H9 (cell line): Measurements from ENCODE around the gene FADS2. TPM values are rescaled to one million over a fixed set of nuclear protein-coding genes. Genes with fewer than 3 reads are reported as not detected.

Experiments
- DNase-seq: peaks from one replicate; pipeline ENCODE4 v3.0.0-alpha.2; 2017
- H2AFZ ChIP-seq: one replicate; pipeline ENCODE4 v1.6.1; 2013; ENCODE audit warnings: mild to moderate bottlenecking, low read length, control low read depth, moderate library complexity
- H2AK5ac ChIP-seq: 2 replicates; pipeline ENCODE4 v1.6.1; 2013; ENCODE audit warnings: low read length, control low read depth, mixed read lengths; ENCODE audit not compliant: insufficient read length
- H2BK120ac ChIP-seq: one replicate; pipeline ENCODE4 v1.6.1; 2013; ENCODE audit warnings: low read depth, mild to moderate bottlenecking, low read length, control low read depth, inconsistent platforms; ENCODE audit not compliant: poor library complexity, severe bottlenecking
- H2BK12ac ChIP-seq: 2 replicates; pipeline ENCODE4 v1.6.1; 2013; ENCODE audit warnings: low read length, control low read depth, mixed read lengths, low read depth; ENCODE audit not compliant: insufficient read length
- H2BK15ac ChIP-seq: 2 replicates; pipeline ENCODE4 v1.6.1; 2013; ENCODE audit warnings: low read depth, low read length, control low read depth
- H2BK20ac ChIP-seq: one replicate; pipeline ENCODE4 v1.6.1; 2013; ENCODE audit warnings: low read depth, mild to moderate bottlenecking, low read length, control low read depth, inconsistent platforms; ENCODE audit not compliant: poor library complexity, severe bottlenecking
- H2BK5ac ChIP-seq: 2 replicates; pipeline ENCODE4 v1.6.1; 2013; ENCODE audit warnings: low read length, control low read depth, mixed read lengths; ENCODE audit not compliant: insufficient read length
- H3K14ac ChIP-seq: 2 replicates; pipeline ENCODE4 v1.6.1; 2013; ENCODE audit warnings: low read length, control low read depth; ENCODE audit not compliant: insufficient read depth
- H3K18ac ChIP-seq: 2 replicates; pipeline ENCODE4 v1.6.1; 2013; ENCODE audit warnings: low read depth, mild to moderate bottlenecking, mixed read lengths, low read length, control low read depth; ENCODE audit not compliant: insufficient read length
- H3K23ac ChIP-seq: 2 replicates; pipeline ENCODE4 v1.6.1; 2013; ENCODE audit warnings: low read length, control low read depth, mixed read lengths, low read depth; ENCODE audit not compliant: insufficient read length
- H3K23me2 ChIP-seq: 2 replicates; pipeline ENCODE4 v1.6.1; 2013; ENCODE audit warnings: low read depth, mild to moderate bottlenecking, mixed read lengths, low read length, control low read depth; ENCODE audit not compliant: insufficient read length, poor library complexity, severe bottlenecking
- H3K27ac ChIP-seq: 2 replicates; pipeline ENCODE4 v1.5.1; 2013; ENCODE audit warnings: low read length, control low read depth, mixed read lengths, low read depth; ENCODE audit not compliant: insufficient read length
- H3K27me3 ChIP-seq: 2 replicates; pipeline ENCODE4 v1.6.1; 2013; ENCODE audit warnings: low read length, control low read depth, inconsistent platforms; ENCODE audit not compliant: insufficient read depth
- H3K4ac ChIP-seq: 2 replicates; pipeline ENCODE4 v1.6.1; 2013; ENCODE audit warnings: low read depth, mild to moderate bottlenecking, control low read depth, inconsistent platforms, low read length, moderate library complexity
- H3K4me1 ChIP-seq: 2 replicates; pipeline ENCODE4 v1.6.1; 2013; ENCODE audit warnings: low read length, control low read depth, inconsistent platforms; ENCODE audit not compliant: insufficient read depth
- H3K4me2 ChIP-seq: 2 replicates; pipeline ENCODE4 v1.6.1; 2013; ENCODE audit warnings: low read length, control low read depth, mixed read lengths; ENCODE audit not compliant: insufficient read length, insufficient read depth
- H3K56ac ChIP-seq: 2 replicates; pipeline ENCODE4 v1.6.1; 2013; ENCODE audit warnings: low read depth, mild to moderate bottlenecking, mixed read lengths, low read length, control low read depth; ENCODE audit not compliant: insufficient read length
- H3K79me1 ChIP-seq: 2 replicates; pipeline ENCODE4 v1.6.1; 2013; ENCODE audit warnings: low read depth, mild to moderate bottlenecking, moderate library complexity, low read length, control low read depth, inconsistent platforms; ENCODE audit not compliant: insufficient read depth, poor library complexity, severe bottlenecking
- H3K79me2 ChIP-seq: 2 replicates; pipeline ENCODE4 v1.6.1; 2013; ENCODE audit warnings: low read length, control low read depth, inconsistent platforms; ENCODE audit not compliant: insufficient read depth
- H3K9ac ChIP-seq: 2 replicates; pipeline ENCODE4 v1.6.1; 2013; ENCODE audit warnings: low read length, control low read depth, mixed read lengths; ENCODE audit not compliant: insufficient read length; ENCODE audit errors: extremely low read depth
- H3K9me3 ChIP-seq: one replicate; pipeline ENCODE4 v1.6.1; 2013; ENCODE audit warnings: low read depth, low read length, inconsistent platforms; ENCODE audit not compliant: control insufficient read depth
- H3T11ph ChIP-seq: one replicate; pipeline ENCODE4 v1.6.1; 2013; ENCODE audit warnings: mild to moderate bottlenecking, low read length, control low read depth, inconsistent platforms
- H4K20me1 ChIP-seq: one replicate; pipeline ENCODE4 v1.6.1; 2013; ENCODE audit not compliant: control insufficient read depth, insufficient read length, insufficient read depth
- H4K5ac ChIP-seq: 2 replicates; pipeline ENCODE4 v1.6.1; 2013; ENCODE audit warnings: low read depth, mild to moderate bottlenecking, mixed read lengths, low read length, control low read depth; ENCODE audit not compliant: insufficient read length
- H4K8ac ChIP-seq: replicated peaks from 2 replicates; pipeline ENCODE4 v1.6.1; 2013; ENCODE audit warnings: low read length, control low read depth, mixed read lengths, low read depth; ENCODE audit not compliant: insufficient read length
- H4K91ac ChIP-seq: 2 replicates; pipeline ENCODE4 v1.6.1; 2013; ENCODE audit warnings: low read depth, mild to moderate bottlenecking, moderate library complexity, mixed read lengths, low read length, control low read depth; ENCODE audit not compliant: insufficient read length
- H3K27ac Mint-ChIP-seq, 3 experiments: 2 replicates in 2 of 3; 3 replicates in 1 of 3; pipeline ENCODE4 v1.8.0; 2020 to 2021; ENCODE audit warnings: mixed read lengths in 3 of 3, mild to moderate bottlenecking in 1 of 3, moderate library complexity in 1 of 3
- H3K27me3 Mint-ChIP-seq: 2 replicates; pipeline ENCODE4 v1.8.0; 2021; ENCODE audit warnings: low read depth, mild to moderate bottlenecking, moderate library complexity, mixed read lengths
- H3K36me3 Mint-ChIP-seq, 3 experiments: 2 replicates in 2 of 3; 3 replicates in 1 of 3; pipeline ENCODE4 v1.8.0; 2020 to 2021; ENCODE audit warnings: low read depth in 3 of 3, mixed read lengths in 3 of 3; ENCODE audit not compliant: insufficient read depth in 1 of 3
- H3K4me1 Mint-ChIP-seq, 2 experiments: 2 replicates each; pipeline ENCODE4 v1.8.0; 2020; ENCODE audit warnings: mixed read lengths in 2 of 2
- H3K4me3 Mint-ChIP-seq, 2 experiments: 2 replicates in 1 of 2; 3 replicates in 1 of 2; pipeline ENCODE4 v1.8.0; 2020 to 2021; ENCODE audit warnings: mild to moderate bottlenecking in 2 of 2, mixed read lengths in 2 of 2, moderate library complexity in 1 of 2
- H3K9me3 Mint-ChIP-seq, 2 experiments: 2 replicates in 1 of 2; 3 replicates in 1 of 2; pipeline ENCODE4 v1.8.0; 2020; ENCODE audit warnings: mild to moderate bottlenecking in 2 of 2, mixed read lengths in 2 of 2, moderate library complexity in 1 of 2
- CTCF ChIP-seq: fragments of 200-600 bp; sonication (generic); conservative IDR thresholded peaks from 3 replicates; pipeline ENCODE4 v1.8.0; 2021; ENCODE audit warnings: antibody characterized with exemption, mild to moderate bottlenecking
- WGBS: extraction: QIAGEN DNeasy Blood & Tissue Kit; methylation state at CpG from one replicate; pipeline ENCODE4 v1.1.7; 2013; ENCODE audit warnings: missing lambda C conversion rate, low lambda C conversion rate, mixed read lengths; ENCODE audit not compliant: insufficient read length; ENCODE audit errors: extremely low coverage; 5-methylcytosine and 5-hydroxymethylcytosine counted together
- total RNA-seq: library from RNA; stranded (reverse); gene quantifications from 2 replicates; pipeline ENCODE4 v1.2.1, GENCODE V29; 2021

The FADS2 gene
- total RNA-seq, 1 experiment from 2014 or later, result 322 TPM

GRCh38 chr11:61854966-61855714, 27.0 kb downstream of the FADS2 start:
- Histone ChIP-seq H3K9ac (no peak overlapping the region), H2BK12ac (no peak overlapping the region), H2BK15ac (no peak overlapping the region), H3T11ph (no peak overlapping the region), H3K4me2 (no peak overlapping the region), H3K4ac (no peak overlapping the region), H3K18ac (no peak overlapping the region), H3K9me3 (no peaks in the 10 kb centered on the region), H2BK5ac (no peak overlapping the region), H3K56ac (no peak overlapping the region), H2AFZ (no peak overlapping the region), H4K20me1 (no peaks in the 10 kb centered on the region), H3K27me3 (no peaks in the 10 kb centered on the region), H3K23me2 (no peaks in the 10 kb centered on the region), H3K4me1 (no peaks in the 10 kb centered on the region), H2BK20ac (no peak overlapping the region), H3K79me1 (no peaks in the 10 kb centered on the region), H4K5ac (no peak overlapping the region), H3K79me2 (no peaks in the 10 kb centered on the region), H2BK120ac (no peak overlapping the region), H4K8ac (peak overlapping the region; percentile 33), H3K27ac (no peak overlapping the region), H3K23ac (no peak overlapping the region), H2AK5ac (no peak overlapping the region), H3K14ac (no peak overlapping the region; the same call in 1 of the 2 replicates), H4K91ac (no peak overlapping the region)
- no peaks in the 10 kb centered on the region for H3K27me3 Mint-ChIP-seq
- peak overlapping the region in 2 of 3 experiments; percentile 65 to 76; a peak in 1 of 7 replicates for H3K27ac Mint-ChIP-seq
- no peaks in the 10 kb centered on the region; a peak in 1 of 5 replicates for H3K9me3 Mint-ChIP-seq
- WGBS, result no CpG with 5 or more reads among the region's 14 CpGs
- no peak for DNase-seq
- H3K36me3 Mint-ChIP-seq, result peaks cover 55 to 81% (median 71%) of the 10 kb centered on the region in 3 experiments
- TF ChIP-seq CTCF, result no peak
- no peak overlapping the region for H3K4me3 Mint-ChIP-seq
- no peaks in the 10 kb centered on the region for H3K4me1 Mint-ChIP-seq
